Thyroid gland (tissue), 4 donors: ENCODE measurements around the gene RIF1.

ENCODE experiments used
- POLR2A ChIP-seq, 2 donors: fragments of 450-650 bp; IDR thresholded peaks; one replicate each; pipeline ENCODE4 v1.6.1; 2017; ENCODE audit warnings: antibody characterized with exemption in 2 of 2, mild to moderate bottlenecking in 2 of 2, moderate library complexity in 1 of 2
- TF ChIP-seq, protein P1 (sequence below), 6 experiments: fragments of 200-600 bp in 3 of 6; fragments of 450-650 bp in 3 of 6; sonication (generic) in 3 of 6; IDR thresholded peaks; one replicate each; pipeline ENCODE4 v1.5.1; 2016 to 2019; ENCODE audit warnings: antibody characterized with exemption in 6 of 6, mild to moderate bottlenecking in 2 of 6, inconsistent platforms in 1 of 6, moderate library complexity in 1 of 6

DNA sequence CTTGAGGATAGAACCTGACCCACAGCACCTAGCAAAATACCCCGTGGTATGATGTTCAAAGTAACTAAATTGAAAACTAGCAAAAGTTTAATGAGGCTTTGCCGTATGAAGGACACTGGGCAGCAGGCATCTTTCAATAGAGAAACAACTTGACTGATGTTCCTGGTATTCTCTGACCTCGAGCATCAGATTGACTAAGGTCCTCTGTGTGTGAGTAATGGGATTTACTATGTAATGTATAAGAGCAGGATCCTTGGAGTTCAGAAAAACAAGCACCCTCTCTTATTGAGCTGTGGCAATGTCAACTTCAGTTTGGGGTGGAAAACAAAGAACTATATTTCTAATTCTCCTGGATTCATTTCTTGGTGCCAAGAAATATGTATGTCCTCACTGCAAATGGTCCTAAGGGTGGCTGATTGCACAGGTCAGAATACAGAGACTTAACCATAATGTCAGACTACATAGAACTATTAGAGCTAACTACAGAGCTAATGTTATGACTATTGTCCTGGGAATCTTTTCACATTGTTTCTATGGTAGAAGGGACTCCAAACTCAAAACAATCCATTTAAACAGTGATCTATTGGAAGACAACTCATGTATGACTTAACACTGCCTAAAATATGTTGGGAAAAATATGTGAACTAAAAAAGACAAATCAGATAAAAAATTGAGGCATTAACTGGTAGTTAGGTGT lies 47.9 kb upstream of the RIF1 start:
- TF ChIP-seq, protein P1, sequence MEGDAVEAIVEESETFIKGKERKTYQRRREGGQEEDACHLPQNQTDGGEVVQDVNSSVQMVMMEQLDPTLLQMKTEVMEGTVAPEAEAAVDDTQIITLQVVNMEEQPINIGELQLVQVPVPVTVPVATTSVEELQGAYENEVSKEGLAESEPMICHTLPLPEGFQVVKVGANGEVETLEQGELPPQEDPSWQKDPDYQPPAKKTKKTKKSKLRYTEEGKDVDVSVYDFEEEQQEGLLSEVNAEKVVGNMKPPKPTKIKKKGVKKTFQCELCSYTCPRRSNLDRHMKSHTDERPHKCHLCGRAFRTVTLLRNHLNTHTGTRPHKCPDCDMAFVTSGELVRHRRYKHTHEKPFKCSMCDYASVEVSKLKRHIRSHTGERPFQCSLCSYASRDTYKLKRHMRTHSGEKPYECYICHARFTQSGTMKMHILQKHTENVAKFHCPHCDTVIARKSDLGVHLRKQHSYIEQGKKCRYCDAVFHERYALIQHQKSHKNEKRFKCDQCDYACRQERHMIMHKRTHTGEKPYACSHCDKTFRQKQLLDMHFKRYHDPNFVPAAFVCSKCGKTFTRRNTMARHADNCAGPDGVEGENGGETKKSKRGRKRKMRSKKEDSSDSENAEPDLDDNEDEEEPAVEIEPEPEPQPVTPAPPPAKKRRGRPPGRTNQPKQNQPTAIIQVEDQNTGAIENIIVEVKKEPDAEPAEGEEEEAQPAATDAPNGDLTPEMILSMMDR (IDR thresholded peaks at IDR 0.05) = no peak
- TF ChIP-seq POLR2A (IDR thresholded peaks at IDR 0.05) = no peak
